Natural killer cell (primary cell): ENCODE data around the gene LRPPRC. TPM values are rescaled to one million over a fixed set of nuclear protein-coding genes. Genes with fewer than 3 reads are reported as not detected.

Experiments used
- ATAC-seq, 3 donors: fragments of 150-1000 bp in 2 of 3; fragments of 200-7000 bp in 1 of 3; cut with Tn5 transposase; 1 replicate in 1 of 3; 2 replicates in 2 of 3; pipeline ENCODE4 v1.10.0; 2021; ENCODE audit warnings: mild to moderate bottlenecking in 2 of 3, moderate library complexity in 2 of 3
- DNase-seq, 2 donors: peaks; one replicate each; pipeline versions ENCODE4 v3.0.0 to v3.0.0-alpha.2; 2013 to 2021; ENCODE audit warnings: mixed read lengths in 1 of 2
- H3K27ac ChIP-seq: one replicate; pipeline ENCODE4 v1.5.1; 2013; ENCODE audit warnings: mild to moderate bottlenecking, low read length
- H3K27me3 ChIP-seq: one replicate; pipeline ENCODE4 v1.6.1; 2013; ENCODE audit warnings: low read length; ENCODE audit not compliant: control insufficient read depth, insufficient read depth
- H3K36me3 ChIP-seq: one replicate; pipeline ENCODE4 v1.6.1; 2013; ENCODE audit warnings: low read length; ENCODE audit not compliant: control insufficient read depth, insufficient read depth
- H3K4me1 ChIP-seq: one replicate; pipeline ENCODE4 v1.6.1; 2013; ENCODE audit warnings: low read length; ENCODE audit not compliant: control insufficient read depth, insufficient read depth
- H3K4me3 ChIP-seq: one replicate; pipeline ENCODE4 v1.5.1; 2013; ENCODE audit warnings: low read length
- H3K9me3 ChIP-seq: one replicate; pipeline ENCODE4 v1.6.1; 2013; ENCODE audit warnings: low read length; ENCODE audit not compliant: control insufficient read depth, insufficient read depth
- H3K27ac Mint-ChIP-seq, 2 donors: one replicate each; pipeline ENCODE4 v1.8.0; 2022; ENCODE audit warnings: mild to moderate bottlenecking in 2 of 2, mixed read lengths in 2 of 2, moderate library complexity in 1 of 2
- H3K27me3 Mint-ChIP-seq, 2 donors: one replicate each; pipeline ENCODE4 v1.8.0; 2022; ENCODE audit warnings: low read depth in 2 of 2, mixed read lengths in 2 of 2
- H3K36me3 Mint-ChIP-seq: one replicate; pipeline ENCODE4 v1.8.0; 2022; ENCODE audit warnings: mixed read lengths
- H3K4me1 Mint-ChIP-seq, 2 donors: one replicate each; pipeline ENCODE4 v1.8.0; 2022; ENCODE audit warnings: mixed read lengths in 2 of 2
- H3K4me3 Mint-ChIP-seq: one replicate; pipeline ENCODE4 v1.8.0; 2022; ENCODE audit warnings: mild to moderate bottlenecking, moderate library complexity, mixed read lengths
- H3K9me3 Mint-ChIP-seq, 2 donors: one replicate each; pipeline ENCODE4 v1.8.0; 2022; ENCODE audit warnings: mixed read lengths in 2 of 2
- WGBS: methylation state at CpG from one replicate; pipeline ENCODE4 v1.1.7; 2013; ENCODE audit warnings: missing lambda C conversion rate; ENCODE audit not compliant: insufficient coverage; 5-methylcytosine and 5-hydroxymethylcytosine counted together
- intact Hi-C: fragments of 100-400 bp; cut with micrococcal nuclease; formaldehyde crosslinking; loops from one replicate; pipeline ENCODE4 v1.14.2; 2022
- total RNA-seq, 4 donors: library from RNA; stranded (reverse); fragments of 120-200 nt in 1 of 4; gene quantifications; one replicate each; pipeline versions ENCODE4 v1.2.3 to v1.2.4, GENCODE V29; 2013 to 2022
- TF ChIP-seq, protein P1 (sequence below): fragments of 200-600 bp; IDR thresholded peaks from one replicate; pipeline ENCODE4 v1.8.0; 2022; ENCODE audit warnings: antibody characterized with exemption

LRPPRC gene
- total RNA-seq, 3 donors from 2014 or later (not counting 1 experiment from before 2014, with no cell fraction given) = 43.5 to 53.8 (median 48.4) TPM

DNA sequence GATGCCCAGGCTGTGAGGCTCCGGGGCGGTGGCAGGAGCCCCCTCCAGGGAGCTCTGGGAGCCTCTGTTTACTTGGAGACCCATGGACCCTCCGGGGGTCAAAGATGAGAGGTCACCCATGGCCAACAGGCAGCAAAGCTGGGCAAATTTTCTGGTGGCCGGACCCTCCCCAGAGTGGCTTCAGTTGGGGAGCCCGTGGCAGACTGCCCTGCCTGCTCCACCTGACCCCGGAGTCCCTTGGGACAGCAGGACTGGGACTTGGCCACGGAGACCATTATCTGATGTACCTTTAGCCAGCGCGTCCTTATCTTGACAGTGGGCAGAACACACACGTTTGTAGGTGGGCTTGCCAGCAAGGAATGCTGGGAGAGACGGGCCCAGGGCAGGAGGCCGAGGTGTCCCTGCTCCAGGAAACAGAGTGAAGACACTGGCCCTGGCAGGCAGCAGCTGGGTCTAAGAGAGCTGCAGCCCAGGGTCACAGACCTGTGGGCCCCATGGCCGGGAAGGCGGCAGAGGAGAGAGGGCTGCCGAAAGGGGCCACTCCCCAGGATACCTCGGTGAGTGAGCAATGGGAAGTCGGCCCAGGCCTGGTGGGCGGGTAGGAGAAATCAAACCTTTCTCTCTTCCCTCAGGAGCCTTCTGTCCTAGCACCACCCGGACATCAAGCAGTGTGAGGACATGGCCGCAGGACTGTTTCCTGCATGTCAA lies 157.1 kb downstream of the LRPPRC start, which contains the start of the genes ABCG5 and ABCG8:
Gene ABCG5, minus strand, starts transcription at position 280 of the 708 bp plus-strand sequence. Its CDS starts 160 bp downstream, at position 120.
Gene ABCG8, plus strand, starts transcription at position 412 of the 708 bp plus-strand sequence. Its CDS starts 83 bp downstream, at position 495.
- no peak within 1 kb of the TSS for H3K27ac ChIP-seq
- intact Hi-C loops = no loop called here
- H3K4me1 ChIP-seq = no peaks in the 10 kb centered on the region
- no peak within 1 kb of the TSS for H3K4me3 Mint-ChIP-seq
- H3K4me3 ChIP-seq = no peak within 1 kb of the TSS
- DNase-seq (no peak), ATAC-seq (no peak)
- no peaks in the 10 kb centered on the region for H3K9me3 Mint-ChIP-seq
- no peaks in the 10 kb centered on the region for H3K27me3 ChIP-seq
- no peaks in the 10 kb centered on the region for H3K36me3 ChIP-seq
- H3K36me3 Mint-ChIP-seq = no peaks in the 10 kb centered on the region
- no peaks in the 10 kb centered on the region for H3K4me1 Mint-ChIP-seq
- TF ChIP-seq, protein P1, sequence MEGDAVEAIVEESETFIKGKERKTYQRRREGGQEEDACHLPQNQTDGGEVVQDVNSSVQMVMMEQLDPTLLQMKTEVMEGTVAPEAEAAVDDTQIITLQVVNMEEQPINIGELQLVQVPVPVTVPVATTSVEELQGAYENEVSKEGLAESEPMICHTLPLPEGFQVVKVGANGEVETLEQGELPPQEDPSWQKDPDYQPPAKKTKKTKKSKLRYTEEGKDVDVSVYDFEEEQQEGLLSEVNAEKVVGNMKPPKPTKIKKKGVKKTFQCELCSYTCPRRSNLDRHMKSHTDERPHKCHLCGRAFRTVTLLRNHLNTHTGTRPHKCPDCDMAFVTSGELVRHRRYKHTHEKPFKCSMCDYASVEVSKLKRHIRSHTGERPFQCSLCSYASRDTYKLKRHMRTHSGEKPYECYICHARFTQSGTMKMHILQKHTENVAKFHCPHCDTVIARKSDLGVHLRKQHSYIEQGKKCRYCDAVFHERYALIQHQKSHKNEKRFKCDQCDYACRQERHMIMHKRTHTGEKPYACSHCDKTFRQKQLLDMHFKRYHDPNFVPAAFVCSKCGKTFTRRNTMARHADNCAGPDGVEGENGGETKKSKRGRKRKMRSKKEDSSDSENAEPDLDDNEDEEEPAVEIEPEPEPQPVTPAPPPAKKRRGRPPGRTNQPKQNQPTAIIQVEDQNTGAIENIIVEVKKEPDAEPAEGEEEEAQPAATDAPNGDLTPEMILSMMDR = no peak
- WGBS = 90% methylated on average over 20 of the region's 20 CpGs
- peaks cover 5 to 7% of the 10 kb centered on the region in 2 donors for H3K27me3 Mint-ChIP-seq
- H3K27ac Mint-ChIP-seq = no peak within 1 kb of the TSS
- H3K9me3 ChIP-seq = no peaks in the 10 kb centered on the region

DNA sequence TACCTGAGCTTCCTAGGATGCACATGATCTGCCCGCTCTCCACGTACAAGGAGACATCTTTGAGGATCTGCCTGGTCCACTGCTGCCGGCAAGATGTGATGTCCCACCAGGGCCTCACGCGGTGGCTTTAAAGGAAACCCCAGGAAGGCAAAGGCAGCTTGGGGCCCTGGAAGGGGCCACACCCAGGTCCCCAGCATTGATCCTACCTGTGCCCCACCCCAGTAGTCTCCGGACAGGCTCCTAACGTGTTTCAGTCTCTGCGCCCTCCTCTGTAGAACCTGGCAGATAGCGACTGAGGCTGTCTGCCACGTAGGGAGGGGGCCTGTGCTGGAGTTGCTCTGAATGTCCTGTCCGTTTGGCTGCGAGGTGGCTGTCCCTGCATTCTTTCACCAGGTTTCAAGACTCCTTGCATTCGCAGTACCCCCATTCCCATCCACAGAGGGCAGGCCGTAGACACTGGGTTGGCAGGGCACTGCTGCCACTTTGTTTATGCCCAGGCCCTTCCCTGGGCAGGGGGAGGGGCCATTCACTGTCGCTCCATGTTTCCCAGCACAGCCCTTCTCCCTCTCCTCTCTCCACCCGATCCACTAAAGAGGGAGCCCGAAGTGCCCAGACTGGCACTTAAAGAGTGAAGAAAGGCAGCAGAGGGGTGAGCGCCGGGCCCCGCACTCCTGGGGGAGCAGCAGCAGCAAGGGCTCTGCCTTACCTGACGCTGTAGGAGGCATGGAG lies 157.8 kb downstream of the LRPPRC start:
- TF ChIP-seq, protein P1 = no peak
- no peaks in the 10 kb centered on the region for H3K36me3 ChIP-seq
- H3K4me1 ChIP-seq = no peaks in the 10 kb centered on the region
- DNase-seq (no peak), ATAC-seq (no peak)
- intact Hi-C loops = no loop called here
- 94% methylated on average over 21 of the region's 21 CpGs for WGBS
- Mint-ChIP-seq H3K27me3 (peaks cover 5 to 7% of the 10 kb centered on the region in 2 donors), H3K4me3 (no peak overlapping the region), H3K4me1 (no peaks in the 10 kb centered on the region), H3K36me3 (no peaks in the 10 kb centered on the region), H3K9me3 (no peaks in the 10 kb centered on the region), H3K27ac (no peak overlapping the region)
- no peaks in the 10 kb centered on the region for H3K9me3 ChIP-seq
- no peaks in the 10 kb centered on the region for H3K27me3 ChIP-seq
- no peak overlapping the region for H3K4me3 ChIP-seq
- H3K27ac ChIP-seq = no peak overlapping the region

DNA sequence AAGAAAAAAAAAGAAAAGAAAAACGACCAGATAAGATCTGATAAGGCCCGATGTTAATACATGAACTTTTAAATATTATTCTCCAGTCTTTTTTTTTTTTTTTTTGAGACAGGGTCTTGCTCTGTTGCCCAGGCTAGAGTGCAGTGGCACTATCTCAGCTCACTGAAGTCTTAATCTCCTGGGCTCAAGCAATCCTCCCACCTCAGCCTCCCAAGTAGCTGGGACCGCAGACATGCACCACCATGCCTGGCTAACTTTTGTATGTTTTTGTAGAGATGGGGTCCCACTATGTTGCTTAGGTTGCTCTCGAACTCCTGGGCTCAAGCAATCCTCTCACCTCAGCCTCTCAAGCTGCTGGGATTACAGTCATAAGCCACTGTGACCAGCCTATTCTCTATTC lies 158.8 kb downstream of the LRPPRC start:
- ATAC-seq (no peak), DNase-seq (no peak)
- H3K36me3 ChIP-seq = no peaks in the 10 kb centered on the region
- Mint-ChIP-seq H3K4me3 (no peak overlapping the region), H3K4me1 (no peaks in the 10 kb centered on the region), H3K9me3 (no peaks in the 10 kb centered on the region), H3K36me3 (no peaks in the 10 kb centered on the region), H3K27ac (no peak overlapping the region), H3K27me3 (peaks cover 5 to 7% of the 10 kb centered on the region in 2 donors)
- H3K27me3 ChIP-seq = no peaks in the 10 kb centered on the region
- H3K27ac ChIP-seq = no peak overlapping the region
- WGBS = 76% methylated on average over 3 of the region's 4 CpGs
- H3K4me1 ChIP-seq = no peaks in the 10 kb centered on the region
- TF ChIP-seq, protein P1 = no peak
- H3K9me3 ChIP-seq = no peaks in the 10 kb centered on the region
- intact Hi-C loops = no loop called here
- H3K4me3 ChIP-seq = no peak overlapping the region

Other genes with a start within 250 kb of the LRPPRC start
- 1 to 10 TPM; 2.1 to 4.5 (median 3.2) TPM for gene DYNC2LI1, start 221.9 kb downstream of the LRPPRC start, total RNA-seq
- gene ABCG5, start 157.2 kb downstream of the LRPPRC start, total RNA-seq = not detected
- not detected for gene ABCG8, start 157.0 kb downstream of the LRPPRC start, total RNA-seq
- gene PPM1B, start 172.9 kb upstream of the LRPPRC start, total RNA-seq = 100 to 1,000 TPM in 1 of 3 donors, 10 to 100 TPM in 2; 79.9 to 102 (median 98.8) TPM